CD14-positive monocyte (primary cell): Measurements from ENCODE around the gene ST7L. TPM values are rescaled to one million over a fixed set of nuclear protein-coding genes. Genes with fewer than 3 reads are reported as not detected.

Source experiments
- DNase-seq, 3 donors: peaks; one replicate each; pipeline ENCODE4 v3.0.0-alpha.2; 2011 to 2022
- H2AFZ ChIP-seq: 2 replicates; pipeline ENCODE4 v1.6.0; 2012; ENCODE audit warnings: mild to moderate bottlenecking, low read depth, low read length, inconsistent platforms; ENCODE audit not compliant: insufficient read depth, poor library complexity, severe bottlenecking
- H3K27ac ChIP-seq, 2 donors: 1 replicate in 1 of 2; 2 replicates in 1 of 2; pipeline ENCODE4 v1.5.1; 2012 to 2013; ENCODE audit warnings: low read length in 2 of 2, control low read depth in 1 of 2, inconsistent platforms in 1 of 2, low read depth in 1 of 2, mild to moderate bottlenecking in 1 of 2
- H3K27me3 ChIP-seq, 2 donors: one replicate each; pipeline versions ENCODE4 v1.6.0 to v1.6.1; 2011 to 2013; ENCODE audit warnings: low read length in 2 of 2; ENCODE audit not compliant: control insufficient read depth in 2 of 2, insufficient read depth in 2 of 2
- H3K36me3 ChIP-seq, 2 donors: replicated peaks in 1 of 2; 1 replicate in 1 of 2; 2 replicates in 1 of 2; pipeline versions ENCODE4 v1.5.1 to v1.6.1; 2012 to 2013; ENCODE audit warnings: low read length in 2 of 2, control low read depth in 1 of 2, inconsistent platforms in 1 of 2, mild to moderate bottlenecking in 1 of 2; ENCODE audit not compliant: insufficient read depth in 2 of 2, control insufficient read depth in 1 of 2
- H3K4me1 ChIP-seq, 2 donors: 1 replicate in 1 of 2; 2 replicates in 1 of 2; pipeline versions ENCODE4 v1.5.1 to v1.6.1; 2012 to 2013; ENCODE audit warnings: low read length in 2 of 2, control low read depth in 1 of 2, inconsistent platforms in 1 of 2, mild to moderate bottlenecking in 1 of 2, moderate library complexity in 1 of 2; ENCODE audit not compliant: insufficient read depth in 2 of 2, control insufficient read depth in 1 of 2
- H3K4me2 ChIP-seq: replicated peaks from 2 replicates; pipeline ENCODE3; 2012; ENCODE audit warnings: low read length, moderate library complexity, mild to moderate bottlenecking; ENCODE audit not compliant: poor library complexity, severe bottlenecking; ENCODE audit errors: extremely low read depth
- H3K4me3 ChIP-seq, 3 experiments: fragments of 200-600 bp in 1 of 3; sonication (generic) in 1 of 3; replicated peaks in 1 of 3; 1 replicate in 2 of 3; 2 replicates in 1 of 3; pipeline ENCODE4 v1.5.1; 2011 to 2013; ENCODE audit warnings: low read length in 3 of 3, mild to moderate bottlenecking in 3 of 3, control low read depth in 2 of 3, low read depth in 2 of 3, inconsistent platforms in 1 of 3, moderate library complexity in 1 of 3
- H3K79me2 ChIP-seq: 2 replicates; pipeline ENCODE4 v1.6.0; 2012; ENCODE audit warnings: mild to moderate bottlenecking, control low read depth, inconsistent platforms, low read length, moderate library complexity; ENCODE audit not compliant: insufficient read depth
- H3K9ac ChIP-seq: 2 replicates; pipeline ENCODE4 v1.6.0; 2017; ENCODE audit warnings: low read length, mild to moderate bottlenecking; ENCODE audit not compliant: insufficient read depth, poor library complexity, severe bottlenecking
- H3K9me3 ChIP-seq, 2 donors: replicated peaks in 1 of 2; 1 replicate in 1 of 2; 2 replicates in 1 of 2; pipeline versions ENCODE4 v1.5.1 to v1.6.1; 2012 to 2013; ENCODE audit warnings: low read length in 2 of 2, control low read depth in 1 of 2; ENCODE audit not compliant: control insufficient read depth in 1 of 2, insufficient read depth in 1 of 2
- H4K20me1 ChIP-seq: 2 replicates; pipeline ENCODE4 v1.6.0; 2012; ENCODE audit warnings: mild to moderate bottlenecking, low read length, control low read depth, moderate library complexity; ENCODE audit not compliant: insufficient read depth
- H3K27ac Mint-ChIP-seq, 7 donors: one replicate each; pipeline ENCODE4 v1.8.0; 2020; ENCODE audit warnings: mild to moderate bottlenecking in 7 of 7, mixed read lengths in 7 of 7, moderate library complexity in 6 of 7, inconsistent platforms in 2 of 7
- H3K27me3 Mint-ChIP-seq, 3 donors: one replicate each; pipeline ENCODE4 v1.8.0; 2021 to 2022; ENCODE audit warnings: low read depth in 3 of 3, mild to moderate bottlenecking in 3 of 3, mixed read lengths in 3 of 3, moderate library complexity in 3 of 3, inconsistent platforms in 1 of 3
- H3K36me3 Mint-ChIP-seq, 2 donors: one replicate each; pipeline ENCODE4 v1.8.0; 2020; ENCODE audit warnings: mixed read lengths in 2 of 2, inconsistent platforms in 1 of 2, mild to moderate bottlenecking in 1 of 2
- H3K4me1 Mint-ChIP-seq: one replicate; pipeline ENCODE4 v1.8.0; 2020; ENCODE audit warnings: mild to moderate bottlenecking, mixed read lengths
- H3K4me3 Mint-ChIP-seq, 2 donors: one replicate each; pipeline ENCODE4 v1.8.0; 2020; ENCODE audit warnings: mild to moderate bottlenecking in 2 of 2, mixed read lengths in 2 of 2, moderate library complexity in 1 of 2
- H3K9me3 Mint-ChIP-seq, 7 donors: one replicate each; pipeline ENCODE4 v1.8.0; 2020 to 2022; ENCODE audit warnings: mixed read lengths in 7 of 7, mild to moderate bottlenecking in 6 of 7, moderate library complexity in 6 of 7, inconsistent platforms in 2 of 7
- CTCF ChIP-seq: fragments of 200-600 bp; IDR thresholded peaks from one replicate; pipeline ENCODE4 v1.8.0; 2022; ENCODE audit warnings: antibody characterized with exemption, mild to moderate bottlenecking
- WGBS: methylation state at CpG from one replicate; pipeline ENCODE4 v1.1.5; 2013; ENCODE audit warnings: missing lambda C conversion rate; ENCODE audit not compliant: insufficient coverage; 5-methylcytosine and 5-hydroxymethylcytosine counted together
- intact Hi-C, 2 donors: fragments of 100-400 bp; cut with micrococcal nuclease; formaldehyde crosslinking; loops; one replicate each; pipeline versions ENCODE4 v1.15.0 to v1.15.1; 2023
- polyA plus RNA-seq, 3 donors: library from polyadenylated mRNA; depleted of rRNA in 1 of 3; unstranded in 2 of 3; stranded (reverse) in 1 of 3; fragments of 300-500 nt in 2 of 3; fragments of >200 nt in 1 of 3; fragmentation: Illumina TruSeq in 2 of 3; gene quantifications; 1 replicate in 2 of 3; 2 replicates in 1 of 3; pipeline ENCODE4 v1.2.3, GENCODE V29; 2012 to 2021

ST7L gene
- polyA plus RNA-seq, 3 donors: 5.4 to 10.0 (median 6.1) TPM

GRCh38 chr1:112518186-112518585 lies 100.8 kb downstream of the ST7L start:
- Mint-ChIP-seq H3K9me3 (peaks cover 0 to under 1% (median 0%) of the 10 kb centered on the region in 7 donors), H3K27me3 (peaks cover 0 to 4% (median 2%) of the 10 kb centered on the region in 3 donors), H3K4me1 (peaks cover 6% of the 10 kb centered on the region), H3K27ac (no peak overlapping the region), H3K4me3 (no peak overlapping the region), H3K36me3 (peaks cover 0 to 5% of the 10 kb centered on the region in 2 donors)
- no peaks in the 10 kb centered on the region for H3K79me2 ChIP-seq
- no peak for TF ChIP-seq CTCF
- H3K27ac ChIP-seq: no peak overlapping the region
- H2AFZ ChIP-seq: no peak overlapping the region
- no CpG with 5 or more reads among the region's 2 CpGs for WGBS
- no peaks in the 10 kb centered on the region for H4K20me1 ChIP-seq
- no peaks in the 10 kb centered on the region for H3K9me3 ChIP-seq
- no peak for DNase-seq
- intact Hi-C loops: no loop called here
- no peak overlapping the region for H3K4me3 ChIP-seq
- H3K9ac ChIP-seq: no peak overlapping the region
- no peaks in the 10 kb centered on the region for H3K27me3 ChIP-seq
- no peak overlapping the region for H3K4me2 ChIP-seq
- no peaks in the 10 kb centered on the region for H3K36me3 ChIP-seq
- no peaks in the 10 kb centered on the region for H3K4me1 ChIP-seq

- DNase-seq: no peak
- WGBS: 84% methylated on average over 2 of the region's 2 CpGs
- Histone ChIP-seq H3K36me3 (no peaks in the 10 kb centered on the region), H3K27ac (no peak overlapping the region), H3K4me2 (no peak overlapping the region), H2AFZ (no peak overlapping the region), H3K4me3 (no peak overlapping the region), H3K9me3 (no peaks in the 10 kb centered on the region), H3K27me3 (no peaks in the 10 kb centered on the region), H3K4me1 (no peaks in the 10 kb centered on the region), H3K79me2 (no peaks in the 10 kb centered on the region), H4K20me1 (no peaks in the 10 kb centered on the region), H3K9ac (no peak overlapping the region)
- H3K27me3 Mint-ChIP-seq: peaks cover 0 to 4% (median 2%) of the 10 kb centered on the region in 3 donors
- intact Hi-C loops: no loop called here
- no peak overlapping the region for H3K4me3 Mint-ChIP-seq
- H3K4me1 Mint-ChIP-seq: peaks cover 6% of the 10 kb centered on the region
- peaks cover 0 to 3% of the 10 kb centered on the region in 2 donors for H3K36me3 Mint-ChIP-seq
- no peak overlapping the region for H3K27ac Mint-ChIP-seq
- peaks cover 0 to 2% (median 0%) of the 10 kb centered on the region in 7 donors for H3K9me3 Mint-ChIP-seq
- TF ChIP-seq CTCF: no peak
Observed at GRCh38 chr1:112517646-112518045, 101.3 kb downstream of the ST7L start.
